K562 (cell line): Measurements from ENCODE around the gene ZNF837. TPM values are rescaled to one million over a fixed set of nuclear protein-coding genes. Genes with fewer than 3 reads are reported as not detected.

Source experiments
- FOSL1 ChIP-seq: fragments of 200-800 bp; sonication (Bioruptor generic); conservative IDR thresholded peaks from 2 replicates; pipeline ENCODE4 v1.6.1; 2016; ENCODE audit warnings: missing genetic modification characterization, missing compliant biosample characterization
- FOXP4 ChIP-seq: sonication (generic); formaldehyde crosslinking; IDR thresholded peaks from 2 replicates; pipeline ENCODE4 v1.8.0; 2022; ENCODE audit warnings: mild to moderate bottlenecking, missing genetic modification reagents, borderline replicate concordance
- FUS ChIP-seq: fragments of 200-400 bp; formaldehyde crosslinking; optimal IDR thresholded peaks from 2 replicates; pipeline ENCODE3; 2017; ENCODE audit warnings: low read depth, low read length
- GATAD2B ChIP-seq: fragments of 450-650 bp; IDR thresholded peaks from 2 replicates; pipeline ENCODE4 v1.6.1; 2017; ENCODE audit warnings: mild to moderate bottlenecking, borderline replicate concordance
- HNRNPK ChIP-seq: fragments of 200-400 bp; formaldehyde crosslinking; IDR thresholded peaks from one replicate; pipeline ENCODE4 v1.6.1; 2018; ENCODE audit warnings: mild to moderate bottlenecking, low read depth, low read length; ENCODE audit not compliant: poor library complexity, severe bottlenecking
- HSF4 ChIP-seq: fragments of 250-450 bp; sonication (Bioruptor Pico); IDR thresholded peaks from 2 replicates; pipeline ENCODE4 v2.1.2; 2022; ENCODE audit warnings: mild to moderate bottlenecking, moderate library complexity, borderline replicate concordance
- MCM2 ChIP-seq: fragments of 450-650 bp; IDR thresholded peaks from 2 replicates; pipeline ENCODE4 v1.6.1; 2017; ENCODE audit warnings: low read depth, mild to moderate bottlenecking
- POLR2B ChIP-seq: fragments of 450-650 bp; IDR thresholded peaks from 2 replicates; pipeline ENCODE4 v1.6.1; 2018; ENCODE audit warnings: low read depth; ENCODE audit not compliant: partially characterized antibody
- POLR3G ChIP-seq: IDR thresholded peaks from 2 replicates; pipeline ENCODE4 v1.6.1; 2011; ENCODE audit not compliant: insufficient read length, insufficient replicate concordance; ENCODE audit errors: extremely low read depth
- RAD51 ChIP-seq: fragments of 450-650 bp; IDR thresholded peaks from 2 replicates; pipeline ENCODE4 v1.7.1; 2016; ENCODE audit warnings: low read depth, mild to moderate bottlenecking, borderline replicate concordance
- SMAD2 ChIP-seq: fragments of 150-350 bp; IDR thresholded peaks from 2 replicates; pipeline ENCODE4 v1.6.1; 2014; ENCODE audit warnings: low read depth, mild to moderate bottlenecking, low read length
- SREBF1 ChIP-seq: fragments of 150-350 bp; IDR thresholded peaks from 2 replicates; pipeline ENCODE4 v1.6.1; 2014; ENCODE audit warnings: antibody characterized with exemption, low read depth, low read length, borderline replicate concordance
- ZBTB34 ChIP-seq: fragments of 250-450 bp; sonication (Bioruptor Pico); IDR thresholded peaks from 2 replicates; pipeline ENCODE4 v1.8.0; 2021; ENCODE audit warnings: mild to moderate bottlenecking, moderate library complexity
- ZNF140 ChIP-seq: fragments of 250-450 bp; sonication (Bioruptor Pico); IDR thresholded peaks from 2 replicates; pipeline ENCODE4 v1.8.0; 2021; ENCODE audit warnings: moderate library complexity, mild to moderate bottlenecking, inconsistent platforms
- ZNF24 ChIP-seq: fragments of 450-650 bp; IDR thresholded peaks from 2 replicates; pipeline ENCODE4 v1.6.1; 2016
- ZNF384 ChIP-seq: IDR thresholded peaks from 2 replicates; pipeline ENCODE4 v1.6.1; 2012; ENCODE audit warnings: low read depth, low read length, improper control_type of control experiment
- ZNF445 ChIP-seq: fragments of 250-450 bp; sonication (Bioruptor Pico); IDR thresholded peaks from 2 replicates; pipeline ENCODE4 v1.4.0; 2020; ENCODE audit warnings: low read depth, mild to moderate bottlenecking, moderate library complexity
- ZNF609 ChIP-seq: sonication (generic); formaldehyde crosslinking; IDR thresholded peaks from 2 replicates; pipeline ENCODE4 v1.8.1; 2023; ENCODE audit warnings: missing genetic modification reagents, mild to moderate bottlenecking, borderline replicate concordance
- polyA plus RNA-seq, 8 experiments: library from polyadenylated mRNA; depleted of rRNA in 4 of 8; stranded (reverse) in 5 of 8; unstranded in 3 of 8; fragments of >200 nt; fragmentation: Nextera tagmentation in 2 of 8; fragmentation: Illumina TruSeq in 1 of 8; extraction: Ambion mirVana in 2 of 8; extraction: Trizol in 1 of 8; gene quantifications; 2 replicates each; pipeline versions ENCODE4 v1.2.1 to v1.2.3, GENCODE V29; 2011 to 2014; ENCODE audit warnings: inconsistent platforms in 1 of 8, missing spikeins in 1 of 8
- total RNA-seq, 7 experiments: library from RNA; depleted of rRNA in 6 of 7; stranded (reverse); fragments of >200 nt in 6 of 7; fragmentation: Illumina TruSeq in 2 of 7; extraction: Trizol in 2 of 7; gene quantifications; 2 replicates each; pipeline versions ENCODE4 v1.2.1 to v1.2.3, GENCODE V29; 2011 to 2021; ENCODE audit warnings: low replicate concordance in 1 of 7

The ZNF837 gene
- total and polyA plus RNA-seq, 9 of the 15 experiments (the other 6 are each of a cell fraction or from before 2014, with no cell fraction given): 0.11 to 2.1 (median 0.57) TPM; not detected in 4

GRCh38 chr19:58400916-58401839 is 20.3 kb upstream of the ZNF837 start (continued):
- TF ChIP-seq FOXP4 (CRISPR knock-in tag): 0 out of 2 replicates have a peak, but pooled peaks have one; percentile 33
- TF ChIP-seq SMAD2: no peak
- peak; percentile 7; the same call in 1 of the 2 replicates for TF ChIP-seq ZNF384
- TF ChIP-seq ZNF24: no peak
- TF ChIP-seq SREBF1: peak; percentile 85; the same call in 1 of the 2 replicates
- TF ChIP-seq POLR2B: peak; percentile 87
- TF ChIP-seq ZNF609 (CRISPR knock-in tag): no peak
- TF ChIP-seq POLR3G: no peak
- TF ChIP-seq RAD51: no peak
- TF ChIP-seq ZNF140 (CRISPR knock-in tag): no peak
- TF ChIP-seq ZBTB34: no peak
- TF ChIP-seq HSF4 (CRISPR knock-in tag): no peak
- TF ChIP-seq ZNF445 (CRISPR knock-in tag): peak; percentile 24; the same call in 1 of the 2 replicates
- TF ChIP-seq FUS: no peak
- no peak for TF ChIP-seq FOSL1
- no peak for TF ChIP-seq HNRNPK
- no peak for TF ChIP-seq MCM2
- no peak for TF ChIP-seq GATAD2B
